HG03280 (cell line): ENCODE results near the gene GMEB1.
A peak's percentile ranks its signal among the peaks of the same experiment; 100 is the strongest.
"Not testable (repeated sequence)": the region's sequence is repeated elsewhere in the genome, so short reads cannot be mapped to it uniquely, and the experiment has no call there.

ENCODE experiments used
- ATAC-seq: cut with Tn5 transposase; IDR thresholded peaks from one replicate; pipeline ENCODE4 v1.9.1; 2021; ENCODE audit warnings: mild to moderate bottlenecking, moderate library complexity; ENCODE audit not compliant: unreplicated experiment

The GMEB1 gene

DNA sequence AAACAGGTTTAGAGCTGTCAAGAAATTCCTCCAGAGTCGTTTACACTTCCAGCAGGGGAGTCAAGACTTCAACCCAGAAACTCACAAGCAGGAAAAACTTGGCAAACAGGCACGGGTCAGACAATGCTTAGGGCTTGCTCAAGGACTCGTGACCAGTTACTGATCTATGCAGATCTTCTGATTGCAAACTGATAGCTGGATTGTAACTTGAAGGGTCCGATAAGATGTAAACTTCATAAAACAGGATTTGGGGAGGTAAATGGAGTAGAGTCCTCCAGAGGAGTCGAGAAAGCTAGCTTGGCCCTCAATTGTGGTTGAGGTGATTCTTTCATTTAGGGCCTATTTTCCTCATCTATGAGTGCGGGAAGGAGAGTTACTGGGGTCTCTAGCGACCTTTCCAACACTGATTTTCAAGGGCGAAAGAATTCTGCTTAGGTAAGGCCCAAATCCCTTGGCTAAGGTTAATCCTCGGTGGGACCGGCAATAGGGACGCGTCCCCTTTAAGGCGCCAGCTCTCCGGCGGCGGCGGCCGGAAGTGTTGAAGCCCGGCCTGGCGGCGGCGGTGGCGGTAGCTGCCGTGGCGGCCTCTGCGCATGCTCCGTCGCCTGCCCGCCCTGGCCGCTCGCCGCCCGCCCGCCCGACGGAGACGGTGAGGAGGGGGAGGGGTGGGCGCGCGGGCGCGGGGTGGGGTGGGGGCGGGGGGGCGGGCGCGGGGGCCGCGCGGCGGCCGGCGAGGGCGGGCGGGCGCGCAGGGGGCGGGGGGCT is at the start of gene GMEB1:
GMEB1 (plus strand) TSS at position 594 of the 765 bp plus-strand sequence. CDS start 14,829 bp downstream, outside the sequence.
- peak; percentile 81 for ATAC-seq

DNA sequence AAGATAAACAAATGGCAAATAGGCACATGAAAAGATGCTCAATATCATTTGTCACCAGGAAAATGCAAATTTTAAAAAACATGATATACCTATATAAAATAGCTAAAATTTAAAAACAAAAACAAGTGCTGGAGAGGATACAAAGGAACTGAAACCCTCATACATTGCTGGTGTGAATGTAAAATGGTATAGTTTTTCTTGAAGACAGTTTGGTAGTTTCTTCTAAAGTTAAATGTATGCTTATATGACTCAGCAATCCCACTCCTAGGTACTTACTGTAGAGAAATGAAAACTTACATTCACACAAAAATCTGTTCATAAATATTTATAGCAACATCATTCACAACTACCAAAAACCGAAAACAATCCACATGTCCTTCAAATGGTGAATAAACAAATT is 36.9 kb upstream of the GMEB1 start:
- ATAC-seq, result no peak

DNA sequence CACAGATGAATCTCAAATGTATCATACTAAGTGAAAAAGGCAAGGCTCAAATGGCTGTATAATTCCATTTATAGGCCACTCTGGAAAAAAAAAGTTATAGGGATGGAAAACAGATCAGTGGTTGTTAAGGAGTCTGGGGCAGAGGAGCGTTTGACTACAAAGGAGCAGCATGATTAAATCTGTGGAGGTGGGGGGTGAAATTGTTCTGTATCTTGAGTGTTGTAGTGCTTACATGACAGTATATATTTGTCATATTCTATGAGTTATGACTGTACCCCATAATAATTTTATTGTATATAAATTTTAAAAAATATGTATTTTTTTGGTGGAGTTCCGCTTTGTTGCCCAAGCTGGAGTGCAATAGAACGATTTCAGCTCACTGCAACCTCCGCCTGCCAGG is 36.0 kb upstream of the GMEB1 start:
- no peak for ATAC-seq

GRCh38 chr1:28640766-28641165 is 27.8 kb upstream of the GMEB1 start:
- ATAC-seq, result no peak

DNA sequence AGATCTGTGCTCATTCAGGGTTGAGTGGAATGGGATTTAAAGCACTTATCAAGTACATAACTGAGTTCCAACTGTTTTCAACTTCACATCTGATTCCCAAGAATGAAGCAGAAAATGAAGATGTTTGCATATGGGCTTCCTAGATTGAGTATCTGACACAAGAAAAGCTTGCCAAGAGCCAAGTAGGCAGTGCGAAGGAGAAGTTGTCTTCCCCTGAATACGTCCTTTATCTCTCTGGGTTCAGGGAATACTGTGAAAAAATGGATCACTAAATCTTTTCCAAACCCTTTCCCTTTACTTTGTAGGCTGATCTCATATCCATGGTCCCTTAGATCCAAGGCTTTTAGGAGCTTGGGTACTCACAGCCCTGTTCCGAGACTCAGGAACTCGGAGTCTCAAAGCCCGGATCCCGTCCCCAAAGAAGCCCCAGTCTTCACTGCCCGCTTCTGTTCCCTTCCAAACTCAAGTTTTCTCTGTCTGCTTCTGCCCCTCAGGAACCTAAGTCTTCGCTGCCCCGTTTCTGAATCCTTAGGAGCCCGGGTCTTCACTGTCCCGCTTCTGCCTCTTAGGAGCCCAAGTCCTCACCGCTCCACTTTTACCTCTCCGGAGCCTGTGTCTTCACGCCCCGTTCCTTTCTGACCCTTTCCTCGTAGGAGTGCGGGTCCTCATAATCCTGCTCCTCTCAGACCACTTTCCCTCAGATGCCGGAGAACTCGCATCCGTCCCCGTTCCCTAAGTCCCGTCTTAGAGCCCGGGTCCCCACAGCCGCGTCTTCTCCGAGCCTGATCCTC is 26.3 kb upstream of the GMEB1 start:
- no peak for ATAC-seq

DNA sequence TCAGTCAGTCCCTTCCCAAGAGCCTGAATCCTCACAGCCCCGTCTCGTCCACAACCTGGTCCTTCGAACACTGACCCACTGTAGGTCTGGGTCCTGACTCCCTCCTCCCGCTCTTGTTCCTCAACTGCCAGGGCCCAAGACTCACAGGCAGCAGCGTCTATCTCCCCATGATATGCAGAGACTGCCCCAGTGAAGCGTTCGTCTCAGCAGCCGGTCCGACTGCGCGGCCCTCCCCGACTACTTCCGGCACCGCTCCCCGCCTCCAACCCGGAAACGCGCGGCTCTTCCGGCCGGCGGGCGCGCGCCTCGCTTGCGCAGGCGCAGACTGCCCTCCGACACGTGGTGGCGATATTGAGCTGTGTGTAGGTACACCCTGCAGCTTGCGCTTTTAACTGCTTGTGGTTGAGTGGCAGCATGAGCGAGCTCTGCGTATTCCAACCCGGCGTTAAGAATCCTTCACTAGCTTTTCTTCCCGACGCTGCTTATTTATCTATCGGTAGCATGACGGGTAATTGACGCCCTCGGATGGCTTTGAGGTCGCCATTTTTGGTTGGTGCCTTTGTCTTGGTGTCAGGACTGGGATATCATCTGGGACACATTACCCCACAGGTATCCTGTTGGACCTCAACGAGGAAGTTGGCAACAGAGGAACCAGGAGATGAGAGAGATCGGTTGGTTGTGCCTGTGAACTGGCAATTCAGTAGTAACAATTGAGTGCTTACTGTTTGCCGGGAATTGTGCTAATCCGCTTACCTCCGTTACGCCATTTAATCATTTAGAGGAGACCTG is 25.5 kb upstream of the GMEB1 start, which contains the start of gene TAF12:
TAF12 (minus strand) TSS at position 221 of the 789 bp plus-strand sequence. CDS start 20,986 bp downstream, outside the sequence.
- ATAC-seq, result peak; percentile 87

GRCh38 chr1:28644494-28644893 is 24.1 kb upstream of the GMEB1 start:
- no peak for ATAC-seq

DNA sequence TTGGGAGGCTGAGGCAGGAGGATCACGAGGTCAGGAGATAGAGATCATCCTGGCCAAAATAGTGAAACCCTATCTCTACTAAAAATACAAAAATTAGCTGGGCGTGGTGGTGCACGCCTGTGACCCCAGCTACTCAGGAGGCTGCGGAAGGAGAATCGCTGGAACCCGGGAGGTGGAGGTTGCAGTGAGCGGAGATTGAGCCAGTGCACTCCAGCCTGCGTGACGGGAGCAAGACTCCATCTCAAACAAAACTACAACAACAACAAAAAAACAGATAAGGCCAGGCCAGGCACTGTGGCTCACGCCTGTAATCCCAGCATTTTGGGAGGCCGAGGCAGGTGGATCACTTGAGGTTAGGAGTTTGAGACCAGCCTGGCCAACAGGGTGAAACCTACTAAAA is 23.2 kb upstream of the GMEB1 start:
- not testable (repeated sequence) for ATAC-seq

GRCh38 chr1:28646040-28646439 is 22.5 kb upstream of the GMEB1 start:
- no peak for ATAC-seq

DNA sequence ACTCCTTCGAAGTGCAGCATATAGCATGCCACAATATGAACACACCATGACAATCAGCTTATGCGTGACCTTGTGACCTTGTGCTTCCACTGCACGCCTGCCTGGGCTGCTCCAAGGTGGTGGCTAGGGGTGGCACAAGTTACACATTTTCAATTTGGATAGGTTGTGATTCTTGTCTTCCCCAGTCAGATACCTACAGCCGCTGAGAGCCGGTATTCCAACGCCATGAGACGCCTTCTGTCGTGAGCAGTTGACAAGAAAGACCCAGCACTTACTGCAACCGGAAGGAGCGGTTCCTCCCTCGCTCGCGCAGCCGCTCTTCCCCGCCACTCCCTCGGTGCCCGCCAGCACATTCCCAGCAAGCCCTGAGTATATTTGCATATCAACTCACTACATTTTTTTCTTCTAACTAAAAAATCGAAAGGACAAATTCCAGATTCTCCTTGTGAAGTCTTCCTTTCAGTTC is 20.5 kb upstream of the GMEB1 start:
- ATAC-seq, result peak; percentile 69

- peak; percentile 56 for ATAC-seq
These were observed 19.9 kb upstream of the GMEB1 start, which contains the start of gene RNU11 for GRCh38 chr1:28648474-28649198. Gene RNU11, plus strand, starts transcription at chr1:28648600.

DNA sequence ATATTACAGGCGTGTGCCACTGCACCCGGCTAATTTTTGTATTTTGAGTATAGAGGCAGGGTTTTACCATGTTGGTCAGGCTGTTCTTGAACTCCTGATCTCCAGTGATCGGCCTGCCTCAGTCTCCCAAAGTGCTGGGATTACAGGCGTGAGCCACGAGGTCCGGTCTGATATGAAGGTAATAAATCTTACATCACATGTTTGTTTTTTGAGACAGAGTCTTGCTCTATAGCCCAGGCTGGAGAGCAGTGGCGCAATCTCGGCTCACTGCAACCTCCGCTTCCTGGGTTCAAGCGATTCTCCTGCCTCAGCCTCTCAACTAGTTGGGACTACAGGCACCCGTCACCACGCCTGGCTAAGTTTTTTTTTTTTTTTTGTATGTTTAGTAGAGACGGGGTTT is 15.5 kb upstream of the GMEB1 start:
- ATAC-seq, result not testable (repeated sequence)

- ATAC-seq, result not testable (repeated sequence)
These were observed 14.7 kb upstream of the GMEB1 start for GRCh38 chr1:28653870-28654269.

GRCh38 chr1:28655448-28656311 is 12.9 kb upstream of the GMEB1 start:
- not testable (repeated sequence) for ATAC-seq

GRCh38 chr1:28656335-28656734 is 12.2 kb upstream of the GMEB1 start:
- no peak for ATAC-seq

DNA sequence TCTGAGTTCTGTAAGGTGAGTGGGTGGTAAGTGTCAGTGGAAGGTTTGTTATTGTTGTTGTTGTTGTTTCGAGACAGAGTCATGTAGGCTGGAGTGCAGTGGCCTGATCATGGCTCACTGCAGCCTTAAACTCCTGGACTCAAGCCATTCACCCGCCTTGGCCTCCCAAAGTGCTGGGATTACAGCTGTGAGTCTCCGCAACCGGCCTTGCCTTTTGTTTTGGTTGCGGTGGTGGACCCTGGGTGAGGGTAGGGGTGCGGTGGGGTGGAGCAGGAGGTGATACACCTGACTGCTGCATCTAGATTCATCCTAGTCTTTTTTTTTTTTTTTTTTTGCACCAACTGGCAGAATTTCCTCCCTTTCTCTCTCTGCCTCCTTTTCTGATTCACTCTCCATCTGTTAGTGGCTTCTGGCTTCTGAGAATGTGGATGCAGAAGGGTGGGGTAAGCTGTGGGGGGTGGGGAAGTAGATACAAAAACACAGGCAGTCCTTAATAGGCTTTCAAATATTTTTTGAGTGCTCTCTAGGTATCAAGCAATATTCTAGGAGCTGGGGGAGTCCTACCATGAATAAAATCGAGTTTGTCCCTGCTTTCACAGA is 4.6 kb upstream of the GMEB1 start:
- no peak for ATAC-seq

- no peak for ATAC-seq
These were observed 1.8 kb upstream of the GMEB1 start for GRCh38 chr1:28666806-28667205.

- peak; percentile 52 for ATAC-seq
These were observed 556 bp downstream of the GMEB1 start for GRCh38 chr1:28668956-28669723.
